Activated CD8-positive, alpha-beta T cell treated with anti-CD3 and anti-CD28 coated beads for 36 hours (primary cell): ENCODE data around the gene RNF112. TPM values are rescaled to one million over a fixed set of nuclear protein-coding genes. Genes with fewer than 3 reads are reported as not detected.

Experiments used
- ATAC-seq: fragments of 200-7000 bp; cut with Tn5 transposase; one replicate; pipeline ENCODE4 v1.10.0; 2021; ENCODE audit warnings: mild to moderate bottlenecking, moderate library complexity
- CTCF ChIA-PET: fragments of 350-600 bp; sonication (Branson Sonifier 250); formaldehyde crosslinking; loops from one replicate; lab custom pipeline; 2021; ENCODE audit warnings: antibody characterized with exemption; lab: Charles Lee
- POLR2A ChIA-PET: fragments of 350-600 bp; sonication (Branson Sonifier 250); formaldehyde crosslinking; loops from one replicate; lab custom pipeline; 2021; ENCODE audit warnings: antibody characterized with exemption; lab: Charles Lee
- DNase-seq: peaks from one replicate; pipeline ENCODE4 v3.0.0-alpha.2; 2020
- H3K27ac Mint-ChIP-seq: one replicate; pipeline ENCODE4 v1.8.0; 2021; ENCODE audit warnings: mild to moderate bottlenecking, mixed read lengths
- H3K27me3 Mint-ChIP-seq: one replicate; pipeline ENCODE4 v1.8.0; 2021; ENCODE audit warnings: mixed read lengths
- H3K36me3 Mint-ChIP-seq: one replicate; pipeline ENCODE4 v1.8.0; 2021; ENCODE audit warnings: low read depth, mixed read lengths
- H3K4me1 Mint-ChIP-seq: one replicate; pipeline ENCODE4 v1.8.0; 2021; ENCODE audit warnings: low read depth, mixed read lengths
- H3K4me3 Mint-ChIP-seq: one replicate; pipeline ENCODE4 v1.8.0; 2021; ENCODE audit warnings: mild to moderate bottlenecking, moderate library complexity, mixed read lengths
- H3K9me3 Mint-ChIP-seq: one replicate; pipeline ENCODE4 v1.8.0; 2021; ENCODE audit warnings: mixed read lengths
- CTCF ChIP-seq: fragments of 200-600 bp; IDR thresholded peaks from one replicate; pipeline ENCODE4 v1.8.0; 2022; ENCODE audit warnings: antibody characterized with exemption, mild to moderate bottlenecking
- intact Hi-C: fragments of 100-400 bp; cut with micrococcal nuclease; formaldehyde crosslinking; loops from one replicate; pipeline ENCODE4 v1.10.0; 2022
- total RNA-seq, 2 experiments: library from RNA; stranded (reverse); gene quantifications; one replicate each; pipeline ENCODE4 v1.2.3, GENCODE V29; 2021

Gene RNF112
- total RNA-seq, 2 experiments from 2014 or later, result 0.34 to 0.63 TPM

GRCh38 chr17:19411631-19412030, 599 bp downstream of the RNF112 start:
- ChIA-PET POLR2A (no interaction called here), CTCF (no interaction called here)
- no peak for TF ChIP-seq CTCF
- no peak for ATAC-seq
- H3K9me3 Mint-ChIP-seq, result no peaks in the 10 kb centered on the region
- H3K27ac Mint-ChIP-seq, result no peak overlapping the region
- H3K4me3 Mint-ChIP-seq, result no peak overlapping the region
- no peaks in the 10 kb centered on the region for H3K36me3 Mint-ChIP-seq
- H3K4me1 Mint-ChIP-seq, result no peaks in the 10 kb centered on the region
- DNase-seq, result no peak
- H3K27me3 Mint-ChIP-seq, result no peaks in the 10 kb centered on the region
- intact Hi-C loops, result no loop called here

- Mint-ChIP-seq H3K27ac (no peak overlapping the region), H3K27me3 (no peaks in the 10 kb centered on the region), H3K4me3 (no peak overlapping the region), H3K4me1 (no peaks in the 10 kb centered on the region), H3K36me3 (no peaks in the 10 kb centered on the region), H3K9me3 (no peaks in the 10 kb centered on the region)
- no peak for TF ChIP-seq CTCF
- ChIA-PET CTCF (no interaction called here), POLR2A (interaction anchor here (1.0 kb wide), 1 partner anchor 17 kb away, joined by 4 read pairs; no protein-coding TSS in a partner anchor)
- no peak for DNase-seq
- ATAC-seq, result no peak
- intact Hi-C loops, result no loop called here
These were observed 1.5 kb downstream of the RNF112 start for GRCh38 chr17:19412510-19412909.

- Mint-ChIP-seq H3K27me3 (no peaks in the 10 kb centered on the region), H3K4me1 (no peaks in the 10 kb centered on the region), H3K27ac (no peak overlapping the region), H3K4me3 (no peak overlapping the region), H3K36me3 (no peaks in the 10 kb centered on the region), H3K9me3 (no peaks in the 10 kb centered on the region)
- TF ChIP-seq CTCF, result no peak
- POLR2A ChIA-PET, result interaction anchor here (1.0 kb wide), 1 partner anchor 16 kb away, joined by 4 read pairs; no protein-coding TSS in a partner anchor
- intact Hi-C loops, result no loop called here
- DNase-seq (no peak), ATAC-seq (no peak)
- CTCF ChIA-PET, result interaction anchor here (2.9 kb wide), 1 partner anchor 34 kb away, joined by 7 read pairs; no protein-coding TSS in a partner anchor
These were observed 2.0 kb downstream of the RNF112 start for GRCh38 chr17:19412984-19413383.

GRCh38 chr17:19413761-19414160, 2.7 kb downstream of the RNF112 start:
- TF ChIP-seq CTCF, result no peak
- Mint-ChIP-seq H3K27ac (no peak overlapping the region), H3K36me3 (no peaks in the 10 kb centered on the region), H3K4me1 (peaks cover under 1% of the 10 kb centered on the region), H3K27me3 (no peaks in the 10 kb centered on the region), H3K9me3 (no peaks in the 10 kb centered on the region), H3K4me3 (no peak overlapping the region)
- intact Hi-C loops, result no loop called here
- ChIA-PET CTCF (interaction anchor here (2.9 kb wide), 1 partner anchor 33 kb away, joined by 7 read pairs; no protein-coding TSS in a partner anchor), POLR2A (no interaction called here)
- DNase-seq (no peak), ATAC-seq (no peak)

GRCh38 chr17:19414396-19415280, 3.6 kb downstream of the RNF112 start:
- ChIA-PET CTCF (interaction anchor here (2.9 kb wide), 1 partner anchor 33 kb away, joined by 7 read pairs; no protein-coding TSS in a partner anchor), POLR2A (no interaction called here)
- Mint-ChIP-seq H3K4me1 (peaks cover 2% of the 10 kb centered on the region), H3K27ac (no peak overlapping the region), H3K36me3 (no peaks in the 10 kb centered on the region), H3K9me3 (no peaks in the 10 kb centered on the region), H3K27me3 (no peaks in the 10 kb centered on the region), H3K4me3 (no peak overlapping the region)
- DNase-seq, result no peak
- intact Hi-C loops, result no loop called here
- no peak for TF ChIP-seq CTCF
- ATAC-seq, result no peak
